NCI-H2196 (cell line): ENCODE results near the gene GAGE10.
"Not testable (repeated sequence)": the region's sequence is repeated elsewhere in the genome, so short reads cannot be mapped to it uniquely, and the experiment has no call there.

Source experiments
- DNase-seq: peaks from one replicate; lab custom pipeline; 2025; ENCODE audit not compliant: unreplicated experiment; lab: John Stamatoyannopoulos, UW

GAGE10 gene

GRCh38 chrX:49276207-49276606 lies 27.2 kb upstream of the GAGE10 start:
- no peak for DNase-seq

GRCh38 chrX:49276671-49277534 lies 26.5 kb upstream of the GAGE10 start:
- DNase-seq: no peak

- no peak for DNase-seq
These were observed 26.0 kb upstream of the GAGE10 start for GRCh38 chrX:49277535-49277830.

- no peak for DNase-seq
These were observed 25.4 kb upstream of the GAGE10 start for GRCh38 chrX:49278081-49278480.

GRCh38 chrX:49282647-49283011 lies 20.8 kb upstream of the GAGE10 start:
- DNase-seq: no peak

- no peak for DNase-seq
These were observed 19.2 kb upstream of the GAGE10 start for GRCh38 chrX:49284212-49284611.

- DNase-seq: no peak
These were observed 17.3 kb upstream of the GAGE10 start for GRCh38 chrX:49286136-49286535.

GRCh38 chrX:49286581-49286980 lies 16.9 kb upstream of the GAGE10 start:
- no peak for DNase-seq

GRCh38 chrX:49287665-49288064 lies 15.8 kb upstream of the GAGE10 start:
- DNase-seq: no peak

GRCh38 chrX:49290215-49290614 lies 13.2 kb upstream of the GAGE10 start:
- DNase-seq: no peak

- DNase-seq: peak; percentile 38
These were observed 11.7 kb upstream of the GAGE10 start for GRCh38 chrX:49291615-49292337.

GRCh38 chrX:49292400-49293362 lies 10.8 kb upstream of the GAGE10 start:
- DNase-seq: no peak

- not testable (repeated sequence) for DNase-seq
These were observed 4.2 kb upstream of the GAGE10 start for GRCh38 chrX:49299293-49299692.

- no peak for DNase-seq
These were observed 2.7 kb upstream of the GAGE10 start for GRCh38 chrX:49300703-49301102.

GRCh38 chrX:49307775-49308174 lies 4.3 kb downstream of the GAGE10 start:
- DNase-seq: not testable (repeated sequence)

GRCh38 chrX:49308604-49309269 lies 5.3 kb downstream of the GAGE10 start:
- DNase-seq: no peak

- DNase-seq: no peak
These were observed 6.0 kb downstream of the GAGE10 start for GRCh38 chrX:49309401-49309981.

GRCh38 chrX:49310371-49310770 lies 6.9 kb downstream of the GAGE10 start:
- DNase-seq: no peak

- no peak for DNase-seq
These were observed 8.7 kb downstream of the GAGE10 start for GRCh38 chrX:49312176-49312575.

GRCh38 chrX:49316085-49316484 lies 12.6 kb downstream of the GAGE10 start:
- DNase-seq: no peak
